Astrocyte of the cerebellum (primary cell): Measurements from ENCODE around the gene ELOVL5.
"Not testable (repeated sequence)": the region's sequence is repeated elsewhere in the genome, so short reads cannot be mapped to it uniquely, and the experiment has no call there.

Source experiments
- DNase-seq: peaks from one replicate; pipeline ENCODE4 v3.0.0-alpha.2; 2011; ENCODE audit warnings: low read depth
- H3K4me3 ChIP-seq: 2 replicates; pipeline ENCODE4 v1.5.1; 2011; ENCODE audit warnings: mild to moderate bottlenecking, low read depth, low read length, moderate library complexity
- in situ Hi-C: cut with HindIII; loops from 2 replicates; pipeline ENCODE4 v1.10.0; 2017; ENCODE audit warnings: low sequenced_read_pairs
- TF ChIP-seq, protein P1 (sequence below): IDR thresholded peaks from 2 replicates; pipeline ENCODE4 v1.5.1; 2012; ENCODE audit warnings: low read length, low read depth, moderate library complexity, mild to moderate bottlenecking; ENCODE audit errors: missing control alignments

The ELOVL5 gene

GRCh38 chr6:53352360-53352759 lies 3.6 kb upstream of the ELOVL5 start:
- in situ Hi-C loops: no loop called here
- TF ChIP-seq, protein P1, sequence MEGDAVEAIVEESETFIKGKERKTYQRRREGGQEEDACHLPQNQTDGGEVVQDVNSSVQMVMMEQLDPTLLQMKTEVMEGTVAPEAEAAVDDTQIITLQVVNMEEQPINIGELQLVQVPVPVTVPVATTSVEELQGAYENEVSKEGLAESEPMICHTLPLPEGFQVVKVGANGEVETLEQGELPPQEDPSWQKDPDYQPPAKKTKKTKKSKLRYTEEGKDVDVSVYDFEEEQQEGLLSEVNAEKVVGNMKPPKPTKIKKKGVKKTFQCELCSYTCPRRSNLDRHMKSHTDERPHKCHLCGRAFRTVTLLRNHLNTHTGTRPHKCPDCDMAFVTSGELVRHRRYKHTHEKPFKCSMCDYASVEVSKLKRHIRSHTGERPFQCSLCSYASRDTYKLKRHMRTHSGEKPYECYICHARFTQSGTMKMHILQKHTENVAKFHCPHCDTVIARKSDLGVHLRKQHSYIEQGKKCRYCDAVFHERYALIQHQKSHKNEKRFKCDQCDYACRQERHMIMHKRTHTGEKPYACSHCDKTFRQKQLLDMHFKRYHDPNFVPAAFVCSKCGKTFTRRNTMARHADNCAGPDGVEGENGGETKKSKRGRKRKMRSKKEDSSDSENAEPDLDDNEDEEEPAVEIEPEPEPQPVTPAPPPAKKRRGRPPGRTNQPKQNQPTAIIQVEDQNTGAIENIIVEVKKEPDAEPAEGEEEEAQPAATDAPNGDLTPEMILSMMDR: no peak
- H3K4me3 ChIP-seq: no peak overlapping the region
- no peak for DNase-seq

DNA sequence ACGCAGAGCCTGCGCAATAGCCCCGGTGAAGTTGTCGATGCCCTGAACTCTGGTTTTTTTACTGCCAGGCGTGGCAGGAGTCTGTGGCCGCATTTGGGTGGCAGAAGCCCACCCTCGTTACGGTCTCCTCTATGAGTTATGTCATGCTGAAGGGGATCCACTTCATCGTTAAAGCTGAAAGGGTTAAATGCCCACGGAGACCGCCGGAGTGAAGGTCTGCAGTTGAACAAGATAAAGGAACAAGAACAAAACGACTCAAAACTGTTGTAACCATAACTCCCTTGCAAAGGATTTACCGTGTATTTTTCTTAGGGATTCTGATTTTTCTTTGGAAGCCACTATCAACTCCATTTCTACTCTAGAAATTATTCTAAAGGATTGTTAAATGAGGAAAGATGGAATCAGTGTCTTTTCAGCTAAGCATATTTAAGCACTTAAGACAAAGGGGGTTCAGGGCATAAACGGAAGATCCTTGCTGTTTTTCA lies 501 bp upstream of the ELOVL5 start:
- in situ Hi-C loops: no loop called here
- no peak for DNase-seq
- peak overlapping the region; percentile 86 for H3K4me3 ChIP-seq
- TF ChIP-seq, protein P1: no peak

DNA sequence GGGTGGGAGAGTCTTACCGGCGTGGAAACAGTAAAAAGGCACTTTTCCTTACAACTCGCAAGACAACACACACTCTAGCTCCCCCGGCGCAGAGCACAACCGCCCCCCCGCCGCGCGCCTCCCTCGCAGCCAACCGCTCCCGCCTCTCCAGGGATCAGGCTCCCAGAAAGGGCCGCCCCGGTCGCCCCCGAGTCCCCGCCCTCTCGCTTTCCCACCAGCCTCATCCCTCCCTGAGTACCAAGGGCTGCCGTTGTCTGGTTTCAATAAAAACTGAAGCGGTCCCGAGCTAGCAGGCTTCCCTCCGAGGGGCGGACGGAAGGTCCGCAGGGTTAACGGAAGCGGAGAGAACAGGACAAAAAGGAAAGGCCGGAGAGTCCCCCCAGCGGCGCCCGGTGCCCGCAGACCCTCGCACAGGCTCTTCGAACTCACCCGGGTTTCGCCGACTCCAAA lies 804 bp downstream of the ELOVL5 start:
- H3K4me3 ChIP-seq: peak overlapping the region; percentile 86
- TF ChIP-seq, protein P1: no peak
- in situ Hi-C loops: no loop called here
- DNase-seq: no peak

DNA sequence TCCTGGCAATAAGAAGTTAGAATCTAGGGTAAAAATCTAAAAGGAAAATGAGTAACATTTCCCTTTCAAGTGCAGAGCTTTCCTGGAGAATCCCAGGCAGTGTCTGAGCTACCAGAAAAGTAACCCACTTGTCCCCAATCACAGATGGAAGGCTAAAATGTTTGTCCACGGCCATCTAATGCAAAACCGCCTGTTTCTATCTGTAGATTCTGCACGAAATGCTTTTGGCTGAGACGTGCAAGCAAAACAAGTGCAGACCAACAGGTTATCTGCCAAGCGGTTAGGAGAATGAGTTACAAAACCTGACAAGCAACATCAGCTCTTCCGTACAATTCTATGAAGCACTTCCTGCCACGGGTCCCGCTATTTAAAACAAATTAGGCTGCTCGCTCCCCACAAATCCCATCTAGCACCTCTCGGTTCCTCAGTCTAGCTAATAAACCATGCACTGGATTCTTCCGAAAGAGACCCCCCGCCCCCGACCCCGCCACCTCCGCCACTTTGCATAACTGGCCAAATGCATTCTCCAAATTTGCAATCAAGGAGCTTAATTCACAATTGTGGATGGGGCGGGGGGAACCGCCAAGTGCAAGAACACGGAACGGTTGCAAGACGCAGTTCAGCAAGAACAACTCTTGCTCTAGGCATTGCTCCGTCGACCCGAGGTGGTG lies 1.4 kb downstream of the ELOVL5 start:
- TF ChIP-seq, protein P1: no peak
- no peak for DNase-seq
- peak overlapping the region; percentile 86 for H3K4me3 ChIP-seq
- in situ Hi-C loops: no loop called here

DNA sequence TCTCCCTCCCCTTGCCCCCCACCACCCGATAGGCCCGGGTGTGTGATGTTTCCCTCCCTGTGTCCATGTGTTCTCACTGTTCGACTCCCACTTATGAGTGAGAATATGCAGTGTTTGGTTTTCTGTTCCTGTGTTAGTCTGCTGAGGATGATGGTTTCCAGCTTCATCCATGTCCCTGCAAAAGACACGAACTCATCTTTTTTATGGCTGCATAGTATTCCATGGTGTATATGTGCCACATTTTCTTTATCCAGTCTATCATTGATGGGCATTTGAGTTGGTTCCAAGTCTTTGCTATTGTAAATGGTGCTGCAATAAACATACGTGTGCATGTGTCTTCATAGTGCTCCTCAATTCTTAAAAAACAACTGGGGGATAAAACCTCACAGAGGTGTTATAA lies 2.7 kb downstream of the ELOVL5 start:
- H3K4me3 ChIP-seq, DNase-seq, in situ Hi-C loops: not testable (repeated sequence)

DNA sequence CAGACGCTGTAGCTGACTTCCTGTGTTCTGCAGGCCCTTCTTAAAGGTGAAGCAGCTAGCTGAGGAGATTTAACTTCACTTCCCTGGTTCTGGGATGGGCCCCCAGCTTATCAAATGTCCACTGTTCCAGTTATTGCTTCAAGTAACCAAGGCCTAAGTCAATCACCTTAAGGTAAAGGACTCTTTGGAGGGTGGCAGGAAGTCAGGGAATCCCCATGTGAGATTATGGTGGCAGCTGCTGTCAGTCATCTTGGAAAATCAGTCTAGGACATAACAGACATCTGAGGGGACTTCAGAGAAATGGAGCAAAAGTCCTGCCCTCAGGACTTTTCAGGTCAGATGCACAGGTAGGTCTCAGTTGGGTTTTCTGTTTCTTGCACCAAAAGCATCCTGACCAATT lies 3.8 kb downstream of the ELOVL5 start:
- no peak overlapping the region for H3K4me3 ChIP-seq
- DNase-seq: no peak
- TF ChIP-seq, protein P1: no peak
- in situ Hi-C loops: no loop called here

GRCh38 chr6:53343092-53343491 lies 5.7 kb downstream of the ELOVL5 start:
- no peak overlapping the region for H3K4me3 ChIP-seq
- in situ Hi-C loops: no loop called here
- TF ChIP-seq, protein P1: no peak
- no peak for DNase-seq
